NCI-H2107 (cell line): ENCODE results near the gene VWC2L.

Source experiments
- DNase-seq: peaks from one replicate; lab custom pipeline; 2025; lab: John Stamatoyannopoulos, UW

The VWC2L gene

DNA sequence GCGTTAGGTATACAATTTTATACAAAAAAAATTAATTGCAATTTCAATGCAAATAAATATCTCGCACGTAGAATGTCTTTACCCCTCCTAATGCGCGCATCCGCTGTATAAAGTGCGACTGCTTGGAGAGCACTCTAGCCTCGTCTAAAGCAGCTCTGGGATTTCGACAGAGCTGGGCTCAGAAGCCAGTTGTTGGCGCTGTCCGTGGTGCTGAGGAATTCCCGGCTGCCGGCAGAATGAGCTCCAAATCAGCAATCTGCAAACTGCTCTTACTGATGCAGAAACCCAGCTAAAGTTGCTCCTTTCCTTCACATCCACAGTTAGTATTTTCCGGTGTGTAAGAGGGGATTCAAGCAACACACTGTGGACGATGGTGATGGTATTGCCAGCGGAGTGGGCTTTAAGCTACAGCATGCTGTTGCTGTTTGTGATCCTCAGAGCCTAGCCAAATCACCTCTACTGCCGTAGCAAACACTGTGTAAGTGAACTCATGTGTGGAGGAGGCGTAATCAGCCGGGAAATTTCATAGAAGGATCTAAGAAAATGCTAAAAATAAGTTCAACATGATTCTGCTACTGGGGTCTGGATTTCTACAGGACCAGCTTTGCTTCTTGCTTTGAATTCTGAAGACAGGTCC is at the start of gene VWC2L:
Gene VWC2L (plus strand): TSS at position 137 of the 637 bp plus-strand sequence. CDS start 3,140 bp downstream, outside the sequence.
- peak; percentile 41 for DNase-seq

DNA sequence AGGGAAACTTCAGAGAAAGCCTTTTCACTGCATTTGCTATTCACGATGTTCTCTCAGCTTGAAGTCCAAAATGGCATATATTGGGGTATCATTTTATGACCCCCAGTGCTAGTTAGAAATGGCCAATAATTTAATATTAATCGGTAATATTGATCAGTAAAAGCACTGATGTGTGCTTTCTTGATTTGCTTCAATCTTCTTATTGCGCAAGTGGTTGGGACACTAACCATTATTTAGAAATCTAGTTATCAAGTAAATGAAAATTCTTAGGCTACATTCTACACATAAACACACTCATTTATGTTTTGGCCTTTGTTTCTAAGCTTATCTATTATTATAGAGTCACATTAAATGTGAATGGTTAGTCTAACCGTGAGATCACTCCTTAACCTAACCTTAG is 49.7 kb upstream of the VWC2L start:
- DNase-seq: no peak

DNA sequence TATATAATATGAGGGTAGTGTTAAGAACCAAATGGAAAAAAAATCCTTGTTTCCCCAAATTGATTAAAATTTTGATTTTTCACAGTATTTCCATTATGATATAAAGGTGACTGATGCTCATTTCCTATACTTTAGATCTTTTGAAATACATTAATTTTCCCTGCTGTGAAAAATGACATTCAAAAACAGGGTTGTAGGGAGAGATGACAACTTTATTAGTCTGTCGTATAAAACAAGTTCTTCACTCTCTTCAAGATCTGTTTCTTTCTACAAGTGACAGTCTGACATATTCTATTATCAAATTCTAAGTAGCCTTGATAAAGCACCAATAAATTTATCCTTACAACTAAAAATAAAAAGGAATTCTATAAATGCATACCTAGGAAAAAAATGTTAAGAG is 45.3 kb upstream of the VWC2L start:
- DNase-seq: no peak

DNA sequence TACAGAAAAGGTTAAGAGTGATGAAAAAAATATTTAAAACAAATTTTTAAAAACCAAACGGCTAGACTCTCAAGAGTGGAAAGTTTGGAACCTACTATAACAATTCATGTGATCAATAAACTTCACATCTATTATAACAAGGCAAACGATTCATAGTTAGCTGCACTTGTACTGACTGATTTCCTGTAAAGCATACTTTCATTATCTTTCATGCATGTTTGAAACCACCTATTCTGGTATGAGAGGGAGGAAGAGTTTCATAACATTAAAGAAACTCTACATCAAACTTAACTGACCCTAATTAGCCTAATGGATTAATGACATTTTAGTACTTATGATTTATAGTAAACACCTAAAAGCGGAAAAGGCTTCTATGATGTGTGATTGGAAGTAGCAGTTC is 43.7 kb upstream of the VWC2L start:
- DNase-seq: no peak

DNA sequence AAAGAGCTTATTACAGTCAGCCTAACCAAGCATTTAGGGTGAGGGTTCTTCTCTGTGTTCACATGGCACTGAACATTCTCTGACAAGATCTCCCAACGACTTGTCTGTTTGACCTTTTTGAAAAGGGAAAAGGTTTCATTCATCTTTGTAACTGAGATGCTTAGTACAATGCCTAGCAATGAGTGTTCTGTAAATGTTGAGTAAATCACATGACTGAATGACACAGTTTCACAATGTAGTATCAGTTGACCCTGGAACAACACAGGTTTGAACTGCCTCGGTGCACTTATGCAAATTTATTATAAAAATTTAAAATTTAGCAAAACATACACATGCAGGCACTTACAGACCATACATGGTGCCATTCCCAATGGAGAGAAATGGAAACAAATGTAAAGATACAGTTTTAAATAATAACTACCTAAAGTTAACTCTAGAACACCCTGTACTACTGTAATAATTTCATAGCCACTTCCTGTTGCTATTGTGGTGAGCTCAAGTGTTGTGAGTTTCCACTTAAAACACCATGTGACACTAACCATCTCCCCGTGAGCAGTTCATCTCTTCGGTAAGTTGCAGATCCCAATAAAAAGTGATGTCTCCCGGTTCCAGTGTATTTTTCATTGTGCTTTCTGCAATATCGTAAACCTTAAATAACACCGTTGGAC is 34.1 kb upstream of the VWC2L start:
- DNase-seq: no peak

DNA sequence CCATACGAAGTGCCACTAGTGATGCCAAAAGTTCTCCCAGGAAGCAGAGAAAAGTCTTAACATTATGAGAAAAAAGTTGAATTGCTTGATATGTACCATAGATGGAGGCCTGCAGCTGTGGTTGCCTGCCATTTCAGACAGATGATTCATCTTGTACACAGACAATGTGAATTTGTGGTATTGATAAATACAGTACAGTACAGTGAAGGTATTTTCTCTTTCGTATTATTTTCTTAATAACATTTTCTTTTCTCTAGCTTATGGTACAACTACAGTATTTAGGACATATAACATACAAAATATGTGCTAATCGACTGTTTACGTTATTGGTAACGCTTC is 33.6 kb upstream of the VWC2L start:
- no peak for DNase-seq

DNA sequence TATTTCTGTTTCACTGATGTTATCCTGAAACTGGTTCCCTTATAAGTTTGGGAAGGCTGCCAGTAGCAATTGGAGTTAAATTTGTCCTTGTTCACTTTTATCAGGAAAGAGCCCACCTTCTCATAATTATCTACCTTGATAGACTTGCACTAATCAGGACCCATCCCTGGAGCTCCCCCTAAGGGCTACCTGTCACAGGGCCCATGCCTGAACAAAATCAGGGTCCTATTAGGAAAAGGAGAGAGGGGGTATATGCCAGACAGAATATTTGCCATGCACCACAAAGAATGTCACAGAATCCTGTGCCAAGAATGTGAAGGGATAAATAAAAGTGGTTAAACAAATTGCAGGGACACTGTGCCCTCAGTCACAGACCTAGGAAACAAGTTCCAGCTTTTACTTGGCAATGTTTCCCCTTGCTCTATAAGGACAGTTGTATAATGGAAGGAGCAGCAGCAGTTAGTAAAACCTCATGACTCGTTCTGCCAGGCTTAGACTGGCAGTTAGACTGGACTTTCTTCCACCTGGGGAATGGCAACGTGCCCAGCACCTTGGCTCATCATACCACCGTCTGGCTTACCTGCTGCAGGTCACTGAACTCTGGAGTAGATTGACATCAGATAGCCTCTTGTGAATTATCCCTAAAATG is 32.3 kb upstream of the VWC2L start:
- no peak for DNase-seq

DNA sequence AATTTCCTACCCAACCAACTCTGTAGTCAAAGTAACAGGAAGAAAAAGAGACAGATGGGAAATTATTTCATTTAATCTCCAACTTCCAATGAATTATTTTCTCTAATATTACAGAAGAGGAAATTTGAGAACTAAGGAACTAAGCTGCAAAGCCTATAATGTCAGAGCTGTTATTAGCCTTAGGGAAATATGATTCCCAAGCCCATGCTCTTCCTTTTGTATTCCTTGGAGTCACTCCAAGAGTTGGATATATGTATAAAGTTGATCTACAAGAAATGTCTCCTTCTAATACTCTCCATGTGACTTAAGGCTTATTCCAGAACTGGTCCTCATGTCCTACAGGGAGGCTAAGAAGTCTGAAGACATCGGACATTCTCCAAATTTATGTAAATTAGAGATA is 31.6 kb upstream of the VWC2L start:
- DNase-seq: no peak

DNA sequence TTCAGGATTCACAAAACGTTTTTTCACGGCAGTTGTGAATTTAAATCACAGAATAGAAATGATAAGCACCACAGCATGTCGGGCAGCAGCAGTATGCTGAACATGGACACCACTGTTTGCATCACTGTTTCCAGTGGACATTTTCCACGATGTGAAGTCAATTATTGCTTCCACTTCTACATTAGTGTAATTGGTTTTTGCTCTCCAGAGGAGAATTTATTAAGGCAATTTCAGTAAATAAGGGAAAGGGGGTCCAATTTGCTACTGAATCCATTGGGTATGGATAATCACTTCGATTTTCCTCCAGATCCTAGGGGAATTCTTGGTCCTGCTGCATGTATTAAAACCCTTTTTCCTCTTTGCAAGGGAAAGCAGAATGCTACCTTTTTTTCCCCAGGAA is 30.2 kb upstream of the VWC2L start:
- no peak for DNase-seq

DNA sequence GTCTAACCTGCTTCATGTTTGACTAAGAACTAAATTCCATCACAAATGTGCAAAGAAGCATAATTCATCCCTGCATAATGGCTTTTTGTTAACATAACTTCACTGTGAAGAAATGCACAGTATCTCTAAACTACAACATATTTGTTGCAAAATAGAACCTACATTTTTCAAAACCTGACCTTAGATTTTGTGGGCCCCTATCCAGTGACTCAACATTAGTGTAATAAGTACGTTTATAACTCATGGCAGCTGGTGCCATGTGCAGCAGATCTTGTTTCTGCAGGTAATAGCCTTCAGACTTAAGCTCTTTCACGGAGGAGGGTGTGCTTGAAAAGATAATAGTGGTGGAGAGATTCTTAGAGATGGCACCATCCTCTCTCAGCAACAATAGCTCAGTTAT is 28.6 kb upstream of the VWC2L start:
- DNase-seq: no peak

DNA sequence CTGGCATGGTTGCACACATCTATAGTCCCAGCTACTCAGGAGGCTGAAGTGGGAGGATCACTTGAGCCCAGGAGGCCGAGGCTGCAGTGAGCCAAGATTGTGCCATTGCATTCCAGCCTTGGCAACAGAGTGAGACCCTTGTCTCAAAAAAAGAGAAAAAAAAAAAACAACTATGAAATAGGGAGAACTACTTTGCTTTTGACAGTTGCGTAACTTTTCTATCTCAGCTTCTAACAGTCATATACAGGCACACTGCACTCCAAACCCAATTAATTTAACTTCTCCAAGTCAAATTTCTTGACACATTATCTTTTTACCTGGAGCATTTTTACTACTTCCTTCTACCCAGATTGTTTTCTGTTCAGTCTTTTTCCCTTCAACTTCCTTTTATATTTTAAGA is 24.1 kb upstream of the VWC2L start:
- DNase-seq: no peak

DNA sequence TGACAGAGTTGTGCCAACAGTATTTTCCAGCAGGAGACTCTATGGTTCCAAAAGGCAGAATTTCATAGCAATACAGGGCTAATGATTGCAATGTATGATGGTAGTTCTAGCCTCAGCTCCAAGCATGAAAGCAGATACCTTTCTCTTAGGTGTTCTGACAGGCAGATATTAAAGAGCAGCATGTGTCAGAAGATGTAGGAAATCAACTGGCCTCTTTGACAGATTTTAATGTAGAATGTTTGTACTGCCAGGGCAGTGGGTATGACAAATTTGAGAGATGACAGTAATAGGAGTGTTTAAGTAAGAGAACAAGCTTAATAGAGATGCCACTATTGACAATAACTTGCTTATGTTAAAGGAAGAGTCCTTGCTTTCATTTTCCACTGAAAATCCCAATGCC is 21.5 kb upstream of the VWC2L start:
- DNase-seq: no peak

DNA sequence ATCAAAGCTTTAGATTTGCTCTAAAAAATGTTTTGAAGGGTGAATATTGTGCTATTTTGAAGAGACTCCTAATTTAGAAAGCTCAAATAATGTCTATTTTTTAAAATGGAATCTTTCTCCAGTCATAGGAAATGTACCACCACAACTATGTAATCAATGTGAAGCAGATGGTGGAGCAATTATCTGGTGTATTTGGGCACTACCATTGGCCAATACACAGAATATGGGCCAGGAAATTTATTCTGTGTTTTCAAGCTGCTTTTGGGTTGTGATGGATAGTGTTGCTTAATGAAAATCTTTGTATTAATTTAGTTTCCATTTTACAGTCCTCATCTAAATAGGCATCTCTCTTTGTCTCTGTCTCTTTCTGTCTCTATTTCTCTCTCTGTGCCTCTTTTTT is 17.1 kb upstream of the VWC2L start:
- DNase-seq: no peak

DNA sequence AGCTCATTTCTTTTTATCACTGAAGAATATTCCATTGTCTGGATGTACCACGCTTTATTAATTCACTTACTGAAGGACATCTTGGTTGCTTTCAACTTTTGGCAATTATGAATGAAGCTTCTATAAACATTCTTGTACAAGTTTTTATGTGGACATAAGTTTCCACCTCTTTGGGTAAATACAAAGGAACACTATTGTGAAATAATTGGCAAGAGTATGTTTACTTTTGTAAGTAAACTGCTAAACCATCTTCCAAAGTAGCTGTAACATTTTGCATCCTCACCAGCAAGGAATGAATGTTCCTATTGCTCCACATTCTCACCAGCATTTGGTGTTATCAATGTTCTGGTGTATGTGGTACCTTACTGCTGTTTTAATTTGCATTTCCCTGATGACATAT is 15.8 kb upstream of the VWC2L start:
- no peak for DNase-seq

DNA sequence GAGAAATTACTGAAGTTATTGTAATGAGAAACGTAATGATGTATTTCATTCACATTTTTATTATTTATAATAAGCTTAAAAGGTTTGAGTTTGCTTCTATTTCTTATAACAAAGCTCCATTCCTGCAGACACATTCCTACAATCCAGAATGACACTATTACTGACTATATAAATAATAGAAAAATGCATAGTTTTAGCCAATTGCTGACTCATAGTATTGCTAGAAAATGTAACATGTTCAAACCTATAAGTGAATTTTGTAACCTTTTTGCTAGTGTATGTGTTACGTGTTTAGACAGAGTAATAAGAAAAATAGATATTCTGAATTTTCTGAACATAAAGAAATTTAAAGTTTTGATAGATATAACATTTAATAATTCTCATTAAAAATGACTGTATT is 9.3 kb upstream of the VWC2L start:
- DNase-seq: no peak

DNA sequence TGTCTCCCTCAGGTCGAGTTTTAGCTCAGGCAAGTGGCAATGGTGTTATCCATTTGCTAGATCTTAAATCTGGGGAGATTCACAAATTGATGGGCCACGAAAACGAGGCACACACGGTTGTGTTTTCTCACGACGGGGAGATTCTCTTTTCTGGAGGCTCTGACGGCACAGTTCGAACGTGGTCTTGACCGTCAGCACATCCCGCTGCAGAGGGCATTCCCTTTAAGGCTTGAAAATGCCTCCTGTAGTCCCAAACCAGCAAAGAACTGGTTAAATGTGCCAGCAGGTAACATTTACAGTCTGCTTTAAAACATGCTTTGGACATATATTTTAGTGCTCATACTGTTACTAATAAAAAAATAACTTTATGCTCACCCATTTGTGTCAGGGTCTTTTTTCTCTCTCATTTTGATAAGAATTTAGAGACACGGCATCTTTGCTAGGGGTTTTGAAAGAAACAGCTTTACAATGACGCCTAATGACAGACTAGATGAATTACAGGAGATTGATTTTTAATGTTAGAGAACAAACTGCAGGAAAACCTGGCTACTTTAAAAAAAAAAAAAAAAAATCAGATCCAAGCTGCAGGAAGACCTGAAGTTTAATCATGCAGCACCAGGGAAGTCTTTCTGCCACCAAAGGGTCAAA is 602 bp upstream of the VWC2L start:
- peak; percentile 3 for DNase-seq

DNA sequence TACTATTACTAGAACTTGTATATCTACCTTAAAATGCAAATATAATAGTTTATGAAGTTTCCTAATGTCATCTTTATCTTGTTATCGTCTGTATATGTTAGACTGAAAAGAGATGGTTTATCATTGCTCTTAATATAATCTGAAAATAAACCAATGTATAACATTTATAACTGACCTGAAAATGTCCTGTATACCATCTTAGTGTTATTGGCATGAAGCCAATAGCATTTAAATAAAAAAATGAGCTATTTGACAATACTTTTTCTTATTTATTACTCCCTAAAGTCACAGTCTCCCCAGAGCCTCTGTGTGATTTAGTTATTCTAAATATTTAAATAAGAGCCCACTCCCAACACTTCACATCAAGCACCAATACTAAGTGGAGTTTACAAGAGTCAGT is 1.8 kb downstream of the VWC2L start:
- no peak for DNase-seq

DNA sequence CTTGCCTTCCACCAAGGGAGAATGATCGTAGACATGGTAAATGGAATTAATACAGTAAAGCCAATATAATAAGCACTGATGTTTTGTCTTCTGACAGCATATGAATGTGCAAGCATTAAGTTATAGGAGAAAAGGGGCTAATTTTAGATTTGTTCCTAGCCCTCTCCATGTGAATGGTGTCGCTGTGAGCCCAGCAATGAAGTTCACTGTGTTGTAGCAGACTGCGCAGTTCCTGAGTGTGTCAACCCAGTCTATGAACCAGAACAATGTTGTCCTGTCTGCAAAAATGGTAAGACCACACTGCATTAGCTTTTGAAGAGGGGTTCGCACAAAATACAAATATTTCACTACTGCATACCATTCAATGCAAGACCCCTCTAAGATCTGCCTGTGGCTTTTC is 25.6 kb downstream of the VWC2L start:
- DNase-seq: no peak

DNA sequence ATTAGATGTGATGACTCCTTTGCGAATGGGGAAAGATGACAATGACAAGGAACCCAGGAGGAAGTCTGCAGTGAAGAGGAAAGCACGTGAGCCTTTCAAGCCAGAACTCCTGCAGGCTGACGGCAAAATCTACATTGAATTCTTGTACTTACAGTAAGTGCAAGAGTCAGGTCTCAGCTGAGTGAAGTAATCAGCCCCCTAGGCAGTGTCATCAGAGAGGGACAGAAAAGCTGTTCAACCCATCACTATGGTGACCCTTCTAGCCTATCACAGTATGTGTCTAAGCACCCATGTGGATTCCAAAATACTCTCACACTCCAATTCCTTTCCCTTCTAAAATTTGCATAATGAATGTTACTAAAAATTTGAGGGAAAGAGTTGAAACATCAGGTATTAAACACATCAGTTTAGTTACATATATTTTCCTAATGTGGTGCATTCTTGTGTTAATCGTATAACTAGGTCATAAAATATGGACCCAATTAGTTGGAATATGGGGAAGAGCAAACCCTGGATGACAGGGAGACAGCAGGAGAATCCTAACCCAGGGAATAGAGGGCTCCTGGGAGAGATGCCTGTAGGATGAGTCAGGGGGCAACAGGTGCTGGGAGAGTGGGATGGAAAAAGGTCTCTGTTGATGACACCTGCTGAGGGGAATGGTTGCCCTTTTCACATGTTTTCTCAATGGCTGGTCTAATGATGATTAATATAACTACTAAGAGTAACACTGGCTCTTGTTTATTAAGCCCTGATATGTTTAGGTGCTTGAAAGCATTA is 39.5 kb downstream of the VWC2L start:
- DNase-seq: no peak

DNA sequence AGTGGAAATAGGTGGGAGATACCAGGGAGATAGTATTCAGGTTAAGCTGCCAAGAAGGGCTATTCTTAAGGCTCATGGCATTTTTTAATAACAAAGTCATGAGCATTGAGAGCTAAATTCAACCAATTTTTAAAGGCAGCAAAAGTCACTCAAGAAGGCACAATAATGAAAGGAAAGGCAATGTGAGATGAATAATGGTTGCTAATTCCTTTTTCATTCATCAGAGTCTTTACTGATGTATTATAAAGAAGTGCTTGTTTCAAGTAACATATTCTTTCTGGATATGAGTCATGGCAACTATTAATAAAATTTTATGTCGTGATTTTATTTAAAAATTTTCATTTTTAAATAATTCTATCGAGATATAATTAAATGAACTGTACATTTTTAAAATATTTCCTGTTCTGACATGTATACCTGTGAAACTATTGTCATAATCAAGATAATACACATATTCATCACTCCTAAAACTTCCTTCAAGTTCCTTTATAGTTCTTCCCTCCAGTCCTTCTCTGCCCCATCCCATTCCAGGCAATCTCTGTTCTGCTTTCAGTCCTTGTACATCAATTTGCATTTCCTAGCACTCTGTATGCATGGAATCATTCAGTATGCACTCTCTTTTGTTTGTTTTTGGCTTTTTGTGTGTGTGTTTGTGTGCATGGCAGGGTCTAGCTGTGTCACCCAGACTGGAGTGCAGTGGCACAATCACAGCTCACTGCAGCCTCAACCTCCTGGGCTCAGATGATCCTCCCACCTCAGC is 40.8 kb downstream of the VWC2L start:
- DNase-seq: no peak

DNA sequence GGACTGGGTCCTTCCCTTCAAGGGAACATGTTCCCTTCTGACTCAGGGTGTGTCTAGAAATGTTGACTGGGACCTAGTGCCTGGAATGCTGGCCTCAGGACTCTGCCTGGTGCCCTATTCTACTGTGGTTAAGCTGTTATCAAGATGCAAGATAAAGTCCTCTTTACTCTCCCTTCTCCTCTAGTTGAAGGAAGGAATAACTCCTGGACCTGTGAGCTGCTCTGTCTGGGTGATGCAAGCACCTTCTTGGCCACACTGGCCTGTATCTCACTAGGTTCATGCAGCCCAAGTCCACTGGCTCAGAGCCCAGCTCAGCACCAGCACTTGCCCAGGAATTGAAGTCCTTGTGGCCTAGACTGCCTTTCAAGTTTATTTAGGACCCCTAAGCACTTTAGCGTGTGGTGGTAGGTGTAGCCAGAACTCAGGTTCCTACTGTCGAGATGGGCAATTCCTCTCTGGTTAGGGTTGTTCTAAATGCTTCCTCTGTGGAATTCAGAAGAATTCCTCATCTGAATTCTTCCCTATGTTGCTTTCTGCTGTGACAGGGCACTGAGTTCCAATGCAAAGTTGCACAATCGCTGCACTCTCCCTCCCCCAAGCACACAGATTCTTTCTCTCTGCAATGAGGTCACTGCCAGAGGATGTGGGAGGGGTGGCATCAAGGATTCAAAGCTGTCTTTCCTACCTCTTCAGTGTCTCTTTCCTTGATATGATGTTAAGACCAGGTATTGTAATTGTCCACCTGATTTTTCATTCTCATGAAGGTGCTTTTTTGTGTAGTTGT is 54.7 kb downstream of the VWC2L start:
- DNase-seq: no peak
